DOHH2 (cell line): ENCODE results near the gene PLXNC1.

Experiments used
- H3F3A ChIP-seq: fragments of 200-600 bp; sonication (generic), shearing (Covaris generic); 2 replicates; pipeline ENCODE4 v1.6.0; 2016; ENCODE audit warnings: antibody characterized with exemption, mild to moderate bottlenecking; ENCODE audit not compliant: control insufficient read depth, insufficient read depth
- H3K27ac ChIP-seq: fragments of 200-600 bp; sonication (generic); 2 replicates; pipeline ENCODE4 v1.5.1; 2014; ENCODE audit warnings: low read depth, mild to moderate bottlenecking, low read length, moderate library complexity
- H3K27me3 ChIP-seq: fragments of 200-600 bp; sonication (generic); 2 replicates; pipeline ENCODE4 v1.6.1; 2014; ENCODE audit warnings: mild to moderate bottlenecking, low read length, mixed read lengths; ENCODE audit not compliant: control insufficient read depth
- H3K36me3 ChIP-seq: fragments of 200-600 bp; sonication (generic); 2 replicates; pipeline ENCODE4 v1.6.1; 2014; ENCODE audit warnings: mild to moderate bottlenecking, low read length, moderate library complexity, mixed read lengths; ENCODE audit not compliant: control insufficient read depth
- H3K4me1 ChIP-seq: fragments of 200-600 bp; sonication (generic); 2 replicates; pipeline ENCODE4 v1.6.1; 2014; ENCODE audit warnings: mild to moderate bottlenecking, low read length, mixed read lengths; ENCODE audit not compliant: control insufficient read depth
- H3K4me2 ChIP-seq: fragments of 200-600 bp; sonication (generic); 2 replicates; pipeline ENCODE4 v1.6.0; 2014; ENCODE audit warnings: mild to moderate bottlenecking, low read length, moderate library complexity
- H3K4me3 ChIP-seq: fragments of 200-600 bp; sonication (generic); 2 replicates; pipeline ENCODE4 v1.5.1; 2014; ENCODE audit warnings: mild to moderate bottlenecking, low read length, mixed read lengths
- H3K79me2 ChIP-seq: fragments of 200-600 bp; sonication (generic); 2 replicates; pipeline ENCODE4 v1.6.1; 2014; ENCODE audit warnings: mild to moderate bottlenecking, low read length, mixed read lengths; ENCODE audit not compliant: control insufficient read depth
- H3K9me2 ChIP-seq: fragments of 200-600 bp; sonication (generic); replicated peaks from 2 replicates; pipeline ENCODE4 v1.6.1; 2014; ENCODE audit warnings: mild to moderate bottlenecking, low read length, mixed read lengths; ENCODE audit not compliant: control insufficient read depth
- H3K9me3 ChIP-seq: fragments of 200-600 bp; sonication (generic); 2 replicates; pipeline ENCODE4 v1.6.1; 2014; ENCODE audit warnings: antibody characterized with exemption, low read length, mixed read lengths; ENCODE audit not compliant: control insufficient read depth, insufficient read depth
- H4K20me1 ChIP-seq: fragments of 200-600 bp; sonication (generic); 2 replicates; pipeline ENCODE4 v1.6.0; 2014; ENCODE audit warnings: low read depth, mild to moderate bottlenecking, antibody characterized with exemption, low read length, moderate library complexity; ENCODE audit not compliant: control insufficient read depth, insufficient read depth
- CTCF ChIP-seq: fragments of 200-600 bp; sonication (generic); IDR thresholded peaks from one replicate; pipeline ENCODE4 v1.5.1; 2014; ENCODE audit warnings: antibody characterized with exemption, mild to moderate bottlenecking, low read depth, low read length; ENCODE audit not compliant: poor library complexity, severe bottlenecking
- EZH2phosphoT487 ChIP-seq: fragments of 200-600 bp; sonication (generic); IDR thresholded peaks from 2 replicates; pipeline ENCODE4 v1.6.1; 2017; ENCODE audit warnings: borderline replicate concordance, mild to moderate bottlenecking, antibody characterized with exemption, low read length, moderate library complexity, mixed read lengths

PLXNC1 gene

GRCh38 chr12:94231709-94232108, 83.3 kb downstream of the PLXNC1 start:
- no peaks in the 10 kb centered on the region for H3K9me2 ChIP-seq
- no peaks in the 10 kb centered on the region for H3K9me3 ChIP-seq
- no peak overlapping the region for H3K4me2 ChIP-seq
- H3K27ac ChIP-seq, result no peak overlapping the region
- H3F3A ChIP-seq, result no peaks in the 10 kb centered on the region
- peaks cover 38% of the 10 kb centered on the region for H3K27me3 ChIP-seq
- TF ChIP-seq EZH2phosphoT487, result no peak
- no peak for TF ChIP-seq CTCF
- no peaks in the 10 kb centered on the region for H3K36me3 ChIP-seq
- no peak overlapping the region for H3K4me3 ChIP-seq
- peaks cover 15% of the 10 kb centered on the region; the same call in 1 of the 2 replicates for H3K4me1 ChIP-seq
- H4K20me1 ChIP-seq, result no peaks in the 10 kb centered on the region
- no peaks in the 10 kb centered on the region for H3K79me2 ChIP-seq

GRCh38 chr12:94235848-94236247, 87.5 kb downstream of the PLXNC1 start:
- no peaks in the 10 kb centered on the region for H3K9me3 ChIP-seq
- H3K27ac ChIP-seq, result no peak overlapping the region
- no peaks in the 10 kb centered on the region for H3K36me3 ChIP-seq
- no peaks in the 10 kb centered on the region for H3K9me2 ChIP-seq
- H4K20me1 ChIP-seq, result peaks cover 5% of the 10 kb centered on the region
- no peak overlapping the region for H3K4me2 ChIP-seq
- H3K4me3 ChIP-seq, result no peak overlapping the region
- H3K79me2 ChIP-seq, result no peaks in the 10 kb centered on the region
- H3F3A ChIP-seq, result peaks cover 4% of the 10 kb centered on the region
- H3K27me3 ChIP-seq, result peaks cover 60% of the 10 kb centered on the region
- no peak for TF ChIP-seq EZH2phosphoT487
- no peak for TF ChIP-seq CTCF
- H3K4me1 ChIP-seq, result peaks cover 29% of the 10 kb centered on the region

DNA sequence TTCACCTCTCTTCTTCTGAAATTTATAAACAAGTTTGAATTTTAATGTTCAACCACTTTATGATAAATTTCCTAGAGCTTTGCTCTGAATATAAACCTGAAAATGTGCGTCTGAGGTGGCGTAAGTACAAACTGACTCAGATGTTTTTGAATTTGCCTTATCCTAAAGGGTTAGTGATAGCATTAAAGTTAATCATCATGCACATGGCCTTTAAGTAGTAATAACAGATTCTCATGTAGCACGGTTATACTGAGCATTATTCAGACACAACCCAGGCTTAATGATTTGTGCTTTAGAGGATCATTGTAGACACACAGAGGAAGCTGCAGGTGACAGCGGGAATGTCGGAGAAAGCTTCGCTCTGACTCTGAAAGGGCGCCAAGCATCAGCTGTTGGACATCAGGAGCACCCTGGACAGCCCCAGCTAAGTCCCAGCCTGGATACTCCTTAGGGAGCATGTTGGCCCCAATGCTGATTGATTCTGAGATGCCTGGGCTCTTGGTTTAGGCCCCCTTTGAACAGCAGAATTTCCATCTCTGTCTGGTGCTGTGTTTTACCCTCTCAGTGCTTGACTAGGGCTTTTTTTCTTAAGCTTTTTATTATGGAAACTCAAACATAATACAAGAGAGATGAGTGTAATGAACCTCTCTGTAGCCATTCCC, 91.1 kb downstream of the PLXNC1 start:
- Histone ChIP-seq H3K4me2 (peak overlapping the region; percentile 61), H3K4me3 (peak overlapping the region; percentile 42)

DNA sequence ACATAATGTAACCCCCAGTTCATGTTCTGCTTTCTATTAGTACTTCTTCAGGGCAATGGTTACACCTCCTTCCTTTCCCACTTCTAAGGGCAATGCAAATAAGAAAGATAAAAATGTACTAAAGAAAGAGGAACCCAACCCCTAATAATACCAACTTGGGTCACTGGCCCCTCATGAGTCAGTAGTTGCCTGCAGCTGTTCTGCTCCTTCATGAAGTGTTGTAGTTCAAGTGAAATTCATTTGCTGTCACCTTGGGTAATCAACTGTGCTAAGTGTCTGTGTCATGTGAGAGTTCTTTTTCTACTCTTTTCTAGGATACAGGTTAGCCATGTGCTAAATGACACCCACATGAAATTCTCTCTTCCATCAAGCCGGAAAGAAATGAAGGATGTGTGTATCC, 91.8 kb downstream of the PLXNC1 start:
- Histone ChIP-seq H3K27ac (peak overlapping the region; percentile 13; the same call in 1 of the 2 replicates), H3K9me3 (no peaks in the 10 kb centered on the region), H3K4me1 (peaks cover 47% of the 10 kb centered on the region), H4K20me1 (peaks cover 5% of the 10 kb centered on the region), H3K27me3 (peaks cover 55% of the 10 kb centered on the region), H3K4me3 (peak overlapping the region; percentile 48), H3K36me3 (no peaks in the 10 kb centered on the region), H3K79me2 (no peaks in the 10 kb centered on the region), H3K9me2 (no peaks in the 10 kb centered on the region), H3F3A (peaks cover 4% of the 10 kb centered on the region), H3K4me2 (peak overlapping the region; percentile 61)
- TF ChIP-seq EZH2phosphoT487 (no peak), CTCF (no peak)

More for the DNA sequence above, 91.1 kb downstream of the PLXNC1 start:
- Histone ChIP-seq H3K36me3 (no peaks in the 10 kb centered on the region), H3K79me2 (no peaks in the 10 kb centered on the region), H3K9me2 (no peaks in the 10 kb centered on the region), H4K20me1 (peaks cover 5% of the 10 kb centered on the region), H3K4me1 (peaks cover 41% of the 10 kb centered on the region), H3K9me3 (no peaks in the 10 kb centered on the region), H3K27ac (no peak overlapping the region), H3F3A (peaks cover 4% of the 10 kb centered on the region), H3K27me3 (peaks cover 62% of the 10 kb centered on the region)
- TF ChIP-seq EZH2phosphoT487, result no peak; the same call in 1 of the 2 replicates
